Keratinocyte (primary cell): Measurements from ENCODE around the gene PTPMT1.

Experiments
- EZH2 ChIP-seq: IDR thresholded peaks from one replicate; pipeline ENCODE4 v1.6.1; 2012; ENCODE audit warnings: inconsistent platforms, mild to moderate bottlenecking, low read length, moderate library complexity
- TF ChIP-seq, protein P1 (sequence below), 3 experiments: IDR thresholded peaks in 1 of 3; conservative IDR thresholded peaks in 1 of 3; optimal IDR thresholded peaks in 1 of 3; 2 replicates in 2 of 3; 3 replicates in 1 of 3; pipeline versions ENCODE3 to v1.5.1; 2011; ENCODE audit warnings: low read length in 3 of 3, mild to moderate bottlenecking in 3 of 3, moderate library complexity in 2 of 3, control low read depth in 1 of 3, inconsistent platforms in 1 of 3; ENCODE audit not compliant: insufficient read depth in 2 of 3; ENCODE audit errors: extremely low read depth in 1 of 3

DNA sequence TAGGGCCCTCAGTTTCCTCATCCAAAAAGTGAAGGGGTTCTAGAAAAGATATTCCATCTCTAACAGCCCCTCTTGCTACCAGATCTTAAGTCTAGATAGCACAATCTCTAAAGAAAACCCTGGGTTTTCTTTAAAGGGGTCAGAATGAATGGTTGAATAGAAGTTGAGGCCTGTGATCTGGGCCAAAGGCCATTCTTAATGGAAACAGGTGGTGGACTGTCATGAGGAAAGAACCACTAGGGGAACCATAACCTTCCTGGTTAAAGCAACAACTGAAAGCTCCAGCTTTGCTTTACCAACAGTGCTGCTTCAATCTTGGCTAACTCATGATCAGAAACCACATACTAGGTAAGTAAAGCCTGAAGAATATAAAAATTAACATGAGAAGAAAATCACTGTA is 14.3 kb upstream of the PTPMT1 start:
- TF ChIP-seq, protein P1, sequence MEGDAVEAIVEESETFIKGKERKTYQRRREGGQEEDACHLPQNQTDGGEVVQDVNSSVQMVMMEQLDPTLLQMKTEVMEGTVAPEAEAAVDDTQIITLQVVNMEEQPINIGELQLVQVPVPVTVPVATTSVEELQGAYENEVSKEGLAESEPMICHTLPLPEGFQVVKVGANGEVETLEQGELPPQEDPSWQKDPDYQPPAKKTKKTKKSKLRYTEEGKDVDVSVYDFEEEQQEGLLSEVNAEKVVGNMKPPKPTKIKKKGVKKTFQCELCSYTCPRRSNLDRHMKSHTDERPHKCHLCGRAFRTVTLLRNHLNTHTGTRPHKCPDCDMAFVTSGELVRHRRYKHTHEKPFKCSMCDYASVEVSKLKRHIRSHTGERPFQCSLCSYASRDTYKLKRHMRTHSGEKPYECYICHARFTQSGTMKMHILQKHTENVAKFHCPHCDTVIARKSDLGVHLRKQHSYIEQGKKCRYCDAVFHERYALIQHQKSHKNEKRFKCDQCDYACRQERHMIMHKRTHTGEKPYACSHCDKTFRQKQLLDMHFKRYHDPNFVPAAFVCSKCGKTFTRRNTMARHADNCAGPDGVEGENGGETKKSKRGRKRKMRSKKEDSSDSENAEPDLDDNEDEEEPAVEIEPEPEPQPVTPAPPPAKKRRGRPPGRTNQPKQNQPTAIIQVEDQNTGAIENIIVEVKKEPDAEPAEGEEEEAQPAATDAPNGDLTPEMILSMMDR (optimal IDR thresholded peaks at IDR 0.05 in 1 of 3, IDR thresholded peaks at IDR 0.05 in 1 of 3, conservative IDR thresholded peaks at IDR 0.05 in 1 of 3; ENCODE audit: extremely low read depth in 1 of 3, insufficient read depth in 2 of 3, low read length in 3 of 3) = peak; percentile 24 to 49 (median 48)
- TF ChIP-seq EZH2 = no peak
